ENCODE measurements around the gene AKR1D1. TPM values are rescaled to one million over a fixed set of nuclear protein-coding genes. Genes with fewer than 3 reads are reported as not detected.

Gene AKR1D1
- polyA plus RNA-seq, 1 donor from 2014 or later: not detected

DNA sequence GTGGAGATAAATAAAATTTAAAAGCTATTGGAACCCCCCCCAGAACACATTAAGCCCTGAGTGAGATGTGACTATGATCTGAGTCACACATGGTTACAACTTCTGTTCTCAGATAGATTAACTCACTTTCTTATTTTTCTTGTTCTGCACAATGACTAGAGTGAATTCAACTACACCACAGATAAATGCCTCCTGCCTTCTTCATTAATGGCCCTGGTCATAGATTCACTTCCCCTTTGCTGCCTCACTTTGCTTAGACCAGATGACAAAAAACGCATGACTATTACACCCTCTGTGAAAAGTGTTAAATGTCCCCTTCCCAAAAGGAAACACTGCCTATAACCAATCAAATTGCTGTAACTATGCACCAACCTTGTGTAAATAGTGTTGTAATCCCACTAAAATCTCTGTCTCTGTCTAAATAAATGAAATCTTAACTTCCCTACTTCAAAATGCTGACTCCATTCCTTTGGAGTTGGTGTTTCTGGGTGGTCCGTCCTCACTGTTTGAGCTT, 49.4 kb downstream of the AKR1D1 start:
- no peak overlapping the region for H2AFZ ChIP-seq (ENCODE audit: low read depth, low read length)

DNA sequence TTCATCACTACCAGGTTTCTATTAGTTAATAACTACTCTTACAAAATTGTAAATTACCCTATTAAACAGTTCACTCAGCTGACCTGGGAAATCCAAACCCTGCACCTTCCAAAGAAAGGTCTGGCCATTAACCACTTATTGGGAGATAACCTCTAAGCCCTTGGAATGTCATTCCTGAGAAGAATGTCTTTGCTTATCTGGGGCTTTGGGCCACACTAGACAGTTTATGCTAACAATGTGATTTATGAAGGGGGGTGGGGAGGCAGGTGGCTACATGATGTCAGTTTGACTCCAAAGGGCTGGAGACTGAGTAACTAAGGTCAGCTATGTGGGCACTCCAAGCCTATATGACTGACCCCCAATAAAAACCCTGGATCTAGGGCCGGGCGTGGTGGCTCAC, 50.7 kb downstream of the AKR1D1 start:
- H2AFZ ChIP-seq (ENCODE audit: low read depth, low read length): no peak overlapping the region
- no peaks in the 10 kb centered on the region for H3K9me2 ChIP-seq (ENCODE audit: insufficient read depth, low read length)
- H3K4me2 ChIP-seq (ENCODE audit: low read length): no peak overlapping the region
- H3K4me3 ChIP-seq (ENCODE audit: low read length): no peak overlapping the region
- no peaks in the 10 kb centered on the region for H4K20me1 ChIP-seq (ENCODE audit: insufficient read depth)
- H3K27me3 ChIP-seq (ENCODE audit: insufficient read depth, low read depth, low read length): no peaks in the 10 kb centered on the region
- no peaks in the 10 kb centered on the region for H3K9me3 ChIP-seq (ENCODE audit: low read length)
- H3K9ac ChIP-seq (ENCODE audit: low read length): no peak overlapping the region
- H3K27ac ChIP-seq (ENCODE audit: low read length): no peak overlapping the region
- H3K36me3 ChIP-seq (ENCODE audit: insufficient read depth, low read length): no peaks in the 10 kb centered on the region
- TF ChIP-seq TAF1 (IDR thresholded peaks at IDR 0.05; ENCODE audit: low read depth): no peak
- TF ChIP-seq RAD21 (conservative IDR thresholded peaks at IDR 0.05): no peak
- TF ChIP-seq EZH2 (IDR thresholded peaks at IDR 0.05; ENCODE audit: borderline replicate concordance, insufficient read depth, low read length, poor library complexity, severe bottlenecking): no peak
- TF ChIP-seq, protein P1, sequence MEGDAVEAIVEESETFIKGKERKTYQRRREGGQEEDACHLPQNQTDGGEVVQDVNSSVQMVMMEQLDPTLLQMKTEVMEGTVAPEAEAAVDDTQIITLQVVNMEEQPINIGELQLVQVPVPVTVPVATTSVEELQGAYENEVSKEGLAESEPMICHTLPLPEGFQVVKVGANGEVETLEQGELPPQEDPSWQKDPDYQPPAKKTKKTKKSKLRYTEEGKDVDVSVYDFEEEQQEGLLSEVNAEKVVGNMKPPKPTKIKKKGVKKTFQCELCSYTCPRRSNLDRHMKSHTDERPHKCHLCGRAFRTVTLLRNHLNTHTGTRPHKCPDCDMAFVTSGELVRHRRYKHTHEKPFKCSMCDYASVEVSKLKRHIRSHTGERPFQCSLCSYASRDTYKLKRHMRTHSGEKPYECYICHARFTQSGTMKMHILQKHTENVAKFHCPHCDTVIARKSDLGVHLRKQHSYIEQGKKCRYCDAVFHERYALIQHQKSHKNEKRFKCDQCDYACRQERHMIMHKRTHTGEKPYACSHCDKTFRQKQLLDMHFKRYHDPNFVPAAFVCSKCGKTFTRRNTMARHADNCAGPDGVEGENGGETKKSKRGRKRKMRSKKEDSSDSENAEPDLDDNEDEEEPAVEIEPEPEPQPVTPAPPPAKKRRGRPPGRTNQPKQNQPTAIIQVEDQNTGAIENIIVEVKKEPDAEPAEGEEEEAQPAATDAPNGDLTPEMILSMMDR (IDR thresholded peaks at IDR 0.05; ENCODE audit: poor library complexity, severe bottlenecking): no peak
- TF ChIP-seq SMC3 (conservative IDR thresholded peaks at IDR 0.05; ENCODE audit: poor library complexity): no peak
- TF ChIP-seq MXI1 (conservative IDR thresholded peaks at IDR 0.05; ENCODE audit: poor library complexity, severe bottlenecking): no peak
- no peak for TF ChIP-seq POLR2AphosphoS5 (IDR thresholded peaks at IDR 0.05)
- TF ChIP-seq, protein P2, sequence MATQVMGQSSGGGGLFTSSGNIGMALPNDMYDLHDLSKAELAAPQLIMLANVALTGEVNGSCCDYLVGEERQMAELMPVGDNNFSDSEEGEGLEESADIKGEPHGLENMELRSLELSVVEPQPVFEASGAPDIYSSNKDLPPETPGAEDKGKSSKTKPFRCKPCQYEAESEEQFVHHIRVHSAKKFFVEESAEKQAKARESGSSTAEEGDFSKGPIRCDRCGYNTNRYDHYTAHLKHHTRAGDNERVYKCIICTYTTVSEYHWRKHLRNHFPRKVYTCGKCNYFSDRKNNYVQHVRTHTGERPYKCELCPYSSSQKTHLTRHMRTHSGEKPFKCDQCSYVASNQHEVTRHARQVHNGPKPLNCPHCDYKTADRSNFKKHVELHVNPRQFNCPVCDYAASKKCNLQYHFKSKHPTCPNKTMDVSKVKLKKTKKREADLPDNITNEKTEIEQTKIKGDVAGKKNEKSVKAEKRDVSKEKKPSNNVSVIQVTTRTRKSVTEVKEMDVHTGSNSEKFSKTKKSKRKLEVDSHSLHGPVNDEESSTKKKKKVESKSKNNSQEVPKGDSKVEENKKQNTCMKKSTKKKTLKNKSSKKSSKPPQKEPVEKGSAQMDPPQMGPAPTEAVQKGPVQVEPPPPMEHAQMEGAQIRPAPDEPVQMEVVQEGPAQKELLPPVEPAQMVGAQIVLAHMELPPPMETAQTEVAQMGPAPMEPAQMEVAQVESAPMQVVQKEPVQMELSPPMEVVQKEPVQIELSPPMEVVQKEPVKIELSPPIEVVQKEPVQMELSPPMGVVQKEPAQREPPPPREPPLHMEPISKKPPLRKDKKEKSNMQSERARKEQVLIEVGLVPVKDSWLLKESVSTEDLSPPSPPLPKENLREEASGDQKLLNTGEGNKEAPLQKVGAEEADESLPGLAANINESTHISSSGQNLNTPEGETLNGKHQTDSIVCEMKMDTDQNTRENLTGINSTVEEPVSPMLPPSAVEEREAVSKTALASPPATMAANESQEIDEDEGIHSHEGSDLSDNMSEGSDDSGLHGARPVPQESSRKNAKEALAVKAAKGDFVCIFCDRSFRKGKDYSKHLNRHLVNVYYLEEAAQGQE (IDR thresholded peaks at IDR 0.05; ENCODE audit: borderline replicate concordance): no peak
- TF ChIP-seq EP300 (conservative IDR thresholded peaks at IDR 0.05; ENCODE audit: poor library complexity, severe bottlenecking): no peak
- no peaks in the 10 kb centered on the region for H3F3A ChIP-seq (ENCODE audit: insufficient read depth, low read length, poor library complexity, severe bottlenecking)
- no peaks in the 10 kb centered on the region for H3K79me2 ChIP-seq (replicated peaks; ENCODE audit: insufficient read depth, low read length)

More for the DNA sequence above, 49.4 kb downstream of the AKR1D1 start:
- Histone ChIP-seq H3K4me3 (ENCODE audit: low read length) (no peak overlapping the region), H3F3A (ENCODE audit: insufficient read depth, low read length, poor library complexity, severe bottlenecking) (no peaks in the 10 kb centered on the region), H3K79me2 (replicated peaks; ENCODE audit: insufficient read depth, low read length) (no peaks in the 10 kb centered on the region), H4K20me1 (ENCODE audit: insufficient read depth) (no peaks in the 10 kb centered on the region), H3K9me3 (ENCODE audit: low read length) (no peaks in the 10 kb centered on the region), H3K9ac (ENCODE audit: low read length) (no peak overlapping the region), H3K27me3 (ENCODE audit: insufficient read depth, low read depth, low read length) (no peaks in the 10 kb centered on the region), H3K36me3 (ENCODE audit: insufficient read depth, low read length) (no peaks in the 10 kb centered on the region), H3K4me2 (ENCODE audit: low read length) (no peak overlapping the region), H3K9me2 (ENCODE audit: insufficient read depth, low read length) (no peaks in the 10 kb centered on the region), H3K27ac (ENCODE audit: low read length) (no peak overlapping the region)
- TF ChIP-seq POLR2AphosphoS5 (IDR thresholded peaks at IDR 0.05): no peak
- TF ChIP-seq EZH2 (IDR thresholded peaks at IDR 0.05; ENCODE audit: borderline replicate concordance, insufficient read depth, low read length, poor library complexity, severe bottlenecking): no peak
- no peak for TF ChIP-seq MXI1 (conservative IDR thresholded peaks at IDR 0.05; ENCODE audit: poor library complexity, severe bottlenecking)
- TF ChIP-seq TAF1 (IDR thresholded peaks at IDR 0.05; ENCODE audit: low read depth): no peak
- TF ChIP-seq SMC3 (conservative IDR thresholded peaks at IDR 0.05; ENCODE audit: poor library complexity): no peak
- no peak for TF ChIP-seq EP300 (conservative IDR thresholded peaks at IDR 0.05; ENCODE audit: poor library complexity, severe bottlenecking)
- TF ChIP-seq, protein P2 (IDR thresholded peaks at IDR 0.05; ENCODE audit: borderline replicate concordance): no peak
- TF ChIP-seq RAD21 (conservative IDR thresholded peaks at IDR 0.05): no peak
- TF ChIP-seq, protein P1 (IDR thresholded peaks at IDR 0.05; ENCODE audit: poor library complexity, severe bottlenecking): no peak
